IPS DF 4.7 (cell line): ENCODE data around the gene MEF2D.

ENCODE experiments used
- DNase-seq: peaks from one replicate; pipeline ENCODE4 v3.0.0-alpha.2; 2013; ENCODE audit warnings: low spot score; ENCODE audit errors: extremely low read depth

MEF2D gene

GRCh38 chr1:156488566-156489165, 11.9 kb downstream of the MEF2D start:
- DNase-seq, result no peak

- DNase-seq, result no peak
Observed at GRCh38 chr1:156487862-156488261, 12.7 kb downstream of the MEF2D start.

- DNase-seq, result no peak
Observed at GRCh38 chr1:156486421-156487344, 13.9 kb downstream of the MEF2D start.

- DNase-seq, result no peak
Observed at GRCh38 chr1:156485984-156486383, 14.6 kb downstream of the MEF2D start.

- no peak for DNase-seq
Observed at GRCh38 chr1:156484480-156485058, 16.0 kb downstream of the MEF2D start.

- no peak for DNase-seq
Observed at GRCh38 chr1:156483397-156483796, 17.2 kb downstream of the MEF2D start.

GRCh38 chr1:156482276-156482675, 18.3 kb downstream of the MEF2D start:
- DNase-seq, result no peak

- DNase-seq, result no peak
Observed at GRCh38 chr1:156481527-156481926, 19.0 kb downstream of the MEF2D start.

GRCh38 chr1:156480411-156481192, 20.0 kb downstream of the MEF2D start:
- DNase-seq, result no peak

GRCh38 chr1:156480016-156480370, 20.6 kb downstream of the MEF2D start:
- no peak for DNase-seq

GRCh38 chr1:156479093-156480015, 21.2 kb downstream of the MEF2D start:
- no peak for DNase-seq

GRCh38 chr1:156478250-156478627, 22.3 kb downstream of the MEF2D start:
- no peak for DNase-seq

GRCh38 chr1:156477526-156478249, 22.9 kb downstream of the MEF2D start:
- no peak for DNase-seq

- no peak for DNase-seq
Observed at GRCh38 chr1:156476501-156477298, 23.9 kb downstream of the MEF2D start.

GRCh38 chr1:156475568-156476500, 24.7 kb downstream of the MEF2D start:
- DNase-seq, result no peak

GRCh38 chr1:156474966-156475365, 25.6 kb downstream of the MEF2D start:
- DNase-seq, result no peak

- DNase-seq, result no peak
Observed at GRCh38 chr1:156471496-156472490, 28.8 kb downstream of the MEF2D start.
